Panc1 (cell line): ENCODE measurements around the gene CCDC34.

Source experiments
- CTCF ChIP-seq: fragments of 450-650 bp; IDR thresholded peaks from 2 replicates; pipeline ENCODE4 v1.5.1; 2017; ENCODE audit warnings: mild to moderate bottlenecking
- POLR2AphosphoS5 ChIP-seq: IDR thresholded peaks from 2 replicates; pipeline ENCODE4 v1.6.1; 2012; ENCODE audit warnings: mild to moderate bottlenecking, low read depth, low read length, moderate library complexity
- SIN3A ChIP-seq: IDR thresholded peaks from 2 replicates; pipeline ENCODE4 v1.6.1; 2012; ENCODE audit warnings: low read depth, mild to moderate bottlenecking, low read length, moderate library complexity, borderline replicate concordance; ENCODE audit not compliant: insufficient read depth
- TCF7L2 ChIP-seq: IDR thresholded peaks from 2 replicates; pipeline ENCODE4 v1.6.1; 2011; ENCODE audit warnings: mild to moderate bottlenecking, low read depth, low read length, inconsistent platforms
- TF ChIP-seq, protein P1 (sequence below), 2 experiments: IDR thresholded peaks; 2 replicates each; pipeline ENCODE4 v1.6.1; 2011 to 2012; ENCODE audit warnings: low read depth in 2 of 2, control low read depth in 1 of 2, low read length in 1 of 2, mild to moderate bottlenecking in 1 of 2, moderate library complexity in 1 of 2; ENCODE audit not compliant: insufficient read depth in 1 of 2

DNA sequence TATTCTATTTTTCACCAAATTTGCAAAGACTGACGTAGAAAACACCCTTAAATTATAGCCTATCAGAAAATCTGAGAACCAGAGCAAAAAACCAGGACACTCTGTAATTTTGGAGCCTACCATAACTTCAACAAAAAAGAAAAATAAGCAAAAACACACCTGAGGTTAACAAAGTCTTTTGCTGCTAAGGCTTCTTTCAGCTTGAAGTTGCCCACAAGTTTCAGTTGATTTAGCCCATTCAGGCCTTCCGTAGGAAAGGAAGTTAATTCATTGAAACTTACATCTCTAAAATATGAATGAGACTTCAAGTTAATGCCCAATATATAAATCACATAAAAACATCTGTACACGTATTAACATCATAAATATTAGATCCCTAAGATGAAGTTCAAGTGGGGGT, 10.4 kb upstream of the CCDC34 start:
- TF ChIP-seq CTCF (no peak), POLR2AphosphoS5 (no peak), SIN3A (no peak), TCF7L2 (no peak)
- TF ChIP-seq, protein P1, sequence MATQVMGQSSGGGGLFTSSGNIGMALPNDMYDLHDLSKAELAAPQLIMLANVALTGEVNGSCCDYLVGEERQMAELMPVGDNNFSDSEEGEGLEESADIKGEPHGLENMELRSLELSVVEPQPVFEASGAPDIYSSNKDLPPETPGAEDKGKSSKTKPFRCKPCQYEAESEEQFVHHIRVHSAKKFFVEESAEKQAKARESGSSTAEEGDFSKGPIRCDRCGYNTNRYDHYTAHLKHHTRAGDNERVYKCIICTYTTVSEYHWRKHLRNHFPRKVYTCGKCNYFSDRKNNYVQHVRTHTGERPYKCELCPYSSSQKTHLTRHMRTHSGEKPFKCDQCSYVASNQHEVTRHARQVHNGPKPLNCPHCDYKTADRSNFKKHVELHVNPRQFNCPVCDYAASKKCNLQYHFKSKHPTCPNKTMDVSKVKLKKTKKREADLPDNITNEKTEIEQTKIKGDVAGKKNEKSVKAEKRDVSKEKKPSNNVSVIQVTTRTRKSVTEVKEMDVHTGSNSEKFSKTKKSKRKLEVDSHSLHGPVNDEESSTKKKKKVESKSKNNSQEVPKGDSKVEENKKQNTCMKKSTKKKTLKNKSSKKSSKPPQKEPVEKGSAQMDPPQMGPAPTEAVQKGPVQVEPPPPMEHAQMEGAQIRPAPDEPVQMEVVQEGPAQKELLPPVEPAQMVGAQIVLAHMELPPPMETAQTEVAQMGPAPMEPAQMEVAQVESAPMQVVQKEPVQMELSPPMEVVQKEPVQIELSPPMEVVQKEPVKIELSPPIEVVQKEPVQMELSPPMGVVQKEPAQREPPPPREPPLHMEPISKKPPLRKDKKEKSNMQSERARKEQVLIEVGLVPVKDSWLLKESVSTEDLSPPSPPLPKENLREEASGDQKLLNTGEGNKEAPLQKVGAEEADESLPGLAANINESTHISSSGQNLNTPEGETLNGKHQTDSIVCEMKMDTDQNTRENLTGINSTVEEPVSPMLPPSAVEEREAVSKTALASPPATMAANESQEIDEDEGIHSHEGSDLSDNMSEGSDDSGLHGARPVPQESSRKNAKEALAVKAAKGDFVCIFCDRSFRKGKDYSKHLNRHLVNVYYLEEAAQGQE (IDR thresholded peaks at IDR 0.05; ENCODE audit: insufficient read depth in 1 of 2, low read depth in 2 of 2, low read length in 1 of 2) = no peak
